Measurements from ENCODE around the gene NFIB. TPM values are rescaled to one million over a fixed set of nuclear protein-coding genes. Genes with fewer than 3 reads are reported as not detected.

The NFIB gene
- total RNA-seq, 1 donor from 2014 or later: 9.4 TPM

DNA sequence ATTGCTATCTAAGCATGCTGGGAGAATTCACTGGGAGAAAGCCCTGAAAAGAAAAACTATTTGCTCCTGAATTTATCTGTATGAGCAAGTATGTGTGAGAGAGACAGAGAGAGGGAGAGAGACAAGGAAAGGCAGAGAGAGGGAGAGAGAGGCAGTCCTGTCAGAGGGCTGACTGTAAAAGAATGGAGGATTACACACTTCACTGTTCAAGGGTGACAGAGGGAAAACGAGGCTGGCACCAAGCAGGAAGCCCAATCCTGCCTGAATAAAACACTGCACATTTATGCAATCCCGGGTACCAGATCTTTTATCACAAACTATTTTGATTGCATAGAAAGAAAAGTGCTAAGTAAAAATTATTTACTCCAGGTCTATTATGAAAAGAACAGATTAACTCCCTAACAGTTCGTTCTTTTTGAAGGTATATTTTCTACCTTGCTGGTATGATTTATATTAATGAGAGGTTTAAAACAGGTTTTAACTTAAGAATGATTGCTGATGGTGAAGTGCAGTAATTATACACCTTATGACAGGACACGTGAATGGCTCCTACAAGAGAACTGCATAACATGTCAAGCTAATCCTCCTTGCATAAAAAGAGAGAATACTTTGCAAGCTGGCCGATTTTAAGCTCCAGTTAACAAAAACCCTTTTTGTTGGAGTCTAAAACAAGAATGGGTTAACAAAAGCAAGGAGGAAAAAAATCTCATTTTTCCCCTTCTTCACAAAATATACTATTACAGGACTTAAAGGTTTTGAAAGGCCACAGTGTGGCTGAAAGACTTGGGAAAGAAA, 82.5 kb downstream of the NFIB start:
- TF ChIP-seq EZH2 (IDR thresholded peaks at IDR 0.05; ENCODE audit: insufficient read depth, low read length): no peak
- TF ChIP-seq, protein P1, sequence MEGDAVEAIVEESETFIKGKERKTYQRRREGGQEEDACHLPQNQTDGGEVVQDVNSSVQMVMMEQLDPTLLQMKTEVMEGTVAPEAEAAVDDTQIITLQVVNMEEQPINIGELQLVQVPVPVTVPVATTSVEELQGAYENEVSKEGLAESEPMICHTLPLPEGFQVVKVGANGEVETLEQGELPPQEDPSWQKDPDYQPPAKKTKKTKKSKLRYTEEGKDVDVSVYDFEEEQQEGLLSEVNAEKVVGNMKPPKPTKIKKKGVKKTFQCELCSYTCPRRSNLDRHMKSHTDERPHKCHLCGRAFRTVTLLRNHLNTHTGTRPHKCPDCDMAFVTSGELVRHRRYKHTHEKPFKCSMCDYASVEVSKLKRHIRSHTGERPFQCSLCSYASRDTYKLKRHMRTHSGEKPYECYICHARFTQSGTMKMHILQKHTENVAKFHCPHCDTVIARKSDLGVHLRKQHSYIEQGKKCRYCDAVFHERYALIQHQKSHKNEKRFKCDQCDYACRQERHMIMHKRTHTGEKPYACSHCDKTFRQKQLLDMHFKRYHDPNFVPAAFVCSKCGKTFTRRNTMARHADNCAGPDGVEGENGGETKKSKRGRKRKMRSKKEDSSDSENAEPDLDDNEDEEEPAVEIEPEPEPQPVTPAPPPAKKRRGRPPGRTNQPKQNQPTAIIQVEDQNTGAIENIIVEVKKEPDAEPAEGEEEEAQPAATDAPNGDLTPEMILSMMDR (IDR thresholded peaks at IDR 0.05; ENCODE audit: insufficient read depth, low read depth, low read length): no peak
- Mint-ChIP-seq H3K4me1 (ENCODE audit: low read depth, unreplicated experiment) (no peaks in the 10 kb centered on the region), H3K27ac (ENCODE audit: unreplicated experiment) (no peak overlapping the region), H3K4me3 (ENCODE audit: unreplicated experiment) (no peak overlapping the region), H3K36me3 (ENCODE audit: low read depth, unreplicated experiment) (no peaks in the 10 kb centered on the region), H3K27me3 (ENCODE audit: low read depth, unreplicated experiment) (no peaks in the 10 kb centered on the region), H3K9me3 (ENCODE audit: unreplicated experiment) (no peaks in the 10 kb centered on the region)
- no peaks in the 10 kb centered on the region for H3K27me3 ChIP-seq (ENCODE audit: insufficient read depth, low read length)
- H3K79me2 ChIP-seq (ENCODE audit: insufficient read depth, low read length): peaks cover 76% of the 10 kb centered on the region
- H4K20me1 ChIP-seq (ENCODE audit: insufficient read depth, low read length): peaks cover 3% of the 10 kb centered on the region
- no peak overlapping the region for H3K27ac ChIP-seq (ENCODE audit: low read depth, low read length)
- H3K4me1 ChIP-seq (ENCODE audit: insufficient read depth, low read length): no peaks in the 10 kb centered on the region
- no peak overlapping the region for H3K4me2 ChIP-seq (ENCODE audit: low read length)
- no peak overlapping the region for H3K4me3 ChIP-seq (ENCODE audit: insufficient read depth, low read depth, low read length)
- no peak overlapping the region for H2AFZ ChIP-seq (ENCODE audit: low read depth, low read length)
- H3K36me3 ChIP-seq (ENCODE audit: insufficient read depth, low read length): no peaks in the 10 kb centered on the region
- FAIRE-seq: no peak
- no peak for DNase-seq (ENCODE audit: low read depth)
- no peaks in the 10 kb centered on the region for H3K9me3 ChIP-seq (ENCODE audit: insufficient read depth, low read depth, low read length)
- H3K9ac ChIP-seq (ENCODE audit: low read length): no peak overlapping the region

GRCh38 chr9:14228602-14229001, 85.3 kb downstream of the NFIB start:
- FAIRE-seq: no peak
- H3K4me3 Mint-ChIP-seq (ENCODE audit: unreplicated experiment): no peak overlapping the region

More at GRCh38 chr9:14228602-14229001, 85.3 kb downstream of the NFIB start:
- TF ChIP-seq, protein P1 (IDR thresholded peaks at IDR 0.05; ENCODE audit: insufficient read depth, low read depth, low read length): no peak
- TF ChIP-seq EZH2 (IDR thresholded peaks at IDR 0.05; ENCODE audit: insufficient read depth, low read length): no peak
- no peaks in the 10 kb centered on the region for H3K9me3 Mint-ChIP-seq (ENCODE audit: unreplicated experiment)
- Histone ChIP-seq H3K79me2 (ENCODE audit: insufficient read depth, low read length) (peaks cover 71% of the 10 kb centered on the region), H3K27me3 (ENCODE audit: insufficient read depth, low read length) (no peaks in the 10 kb centered on the region), H3K27ac (ENCODE audit: low read depth, low read length) (no peak overlapping the region), H3K4me1 (ENCODE audit: insufficient read depth, low read length) (no peaks in the 10 kb centered on the region), H3K9ac (ENCODE audit: low read length) (no peak overlapping the region), H4K20me1 (ENCODE audit: insufficient read depth, low read length) (peaks cover 3% of the 10 kb centered on the region), H3K9me3 (ENCODE audit: insufficient read depth, low read depth, low read length) (no peaks in the 10 kb centered on the region), H3K36me3 (ENCODE audit: insufficient read depth, low read length) (no peaks in the 10 kb centered on the region), H2AFZ (ENCODE audit: low read depth, low read length) (no peak overlapping the region), H3K4me2 (ENCODE audit: low read length) (no peak overlapping the region), H3K4me3 (ENCODE audit: insufficient read depth, low read depth, low read length) (no peak overlapping the region)
- no peak overlapping the region for H3K27ac Mint-ChIP-seq (ENCODE audit: unreplicated experiment)
- no peak for DNase-seq (ENCODE audit: low read depth)
- H3K4me1 Mint-ChIP-seq (ENCODE audit: low read depth, unreplicated experiment): no peaks in the 10 kb centered on the region
- no peaks in the 10 kb centered on the region for H3K27me3 Mint-ChIP-seq (ENCODE audit: low read depth, unreplicated experiment)
- no peaks in the 10 kb centered on the region for H3K36me3 Mint-ChIP-seq (ENCODE audit: low read depth, unreplicated experiment)
